ENCODE data around the gene GNG12. TPM values are rescaled to one million over a fixed set of nuclear protein-coding genes. Genes with fewer than 3 reads are reported as not detected.

GNG12 gene
- total RNA-seq, 1 donor from 2014 or later, result 18.5 TPM

DNA sequence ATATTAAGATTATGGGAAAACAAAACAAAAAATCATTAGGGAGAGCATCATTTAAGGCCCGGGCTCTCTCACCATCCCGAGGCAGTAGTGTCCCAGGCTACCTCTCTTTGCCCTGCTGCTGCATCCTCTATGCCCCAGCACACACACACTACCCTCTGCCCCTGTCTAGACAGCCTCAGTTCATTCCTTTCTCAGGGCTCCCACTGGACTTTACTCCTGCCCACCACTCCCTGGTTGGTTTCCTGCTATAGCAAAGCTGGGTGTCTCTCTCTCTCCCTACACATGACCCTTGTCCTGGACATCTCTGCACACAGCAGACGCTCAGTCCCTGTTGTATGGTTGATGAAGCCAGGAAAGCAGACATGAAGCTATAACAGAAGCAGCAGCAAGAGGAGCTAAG lies 30.7 kb downstream of the GNG12 start:
- peaks cover 10% of the 10 kb centered on the region for H3K4me1 Mint-ChIP-seq
- no peak for DNase-seq (ENCODE audit: low read depth, low spot score)
- no peak for TF ChIP-seq CTCF (conservative IDR thresholded peaks at IDR 0.05)
- peaks cover 9% of the 10 kb centered on the region for H3K36me3 Mint-ChIP-seq (ENCODE audit: low read depth)
- no peak overlapping the region for H3K4me3 Mint-ChIP-seq
- no peak overlapping the region for H3K27ac Mint-ChIP-seq (ENCODE audit: unreplicated experiment)
- no peaks in the 10 kb centered on the region for H3K27me3 Mint-ChIP-seq (ENCODE audit: low read depth)
- peaks cover 5% of the 10 kb centered on the region for H3K9me3 Mint-ChIP-seq

DNA sequence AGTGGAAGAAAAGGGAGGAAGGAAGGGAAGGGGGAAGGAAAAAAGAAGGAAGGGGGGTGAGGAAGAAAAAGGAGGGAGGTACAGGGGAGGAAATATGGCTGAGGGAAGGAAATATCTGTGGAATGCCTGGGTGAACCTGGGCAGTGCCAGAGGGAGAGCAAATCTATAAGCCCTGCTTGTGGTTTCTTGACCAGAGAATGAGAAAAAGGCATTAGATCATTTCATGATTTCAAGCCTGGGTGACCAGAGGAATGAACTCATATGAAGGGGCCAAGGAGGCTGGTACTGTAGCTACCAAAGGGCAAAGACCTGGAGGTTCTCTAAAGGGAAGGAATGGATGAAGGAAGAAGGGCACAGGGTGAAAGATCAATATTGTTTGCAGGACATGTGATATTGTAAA lies 31.4 kb downstream of the GNG12 start:
- DNase-seq (ENCODE audit: low read depth, low spot score), result no peak
- TF ChIP-seq CTCF (conservative IDR thresholded peaks at IDR 0.05), result no peak
- H3K4me1 Mint-ChIP-seq, result peaks cover 10% of the 10 kb centered on the region
- H3K9me3 Mint-ChIP-seq, result peaks cover 6% of the 10 kb centered on the region
- peak overlapping the region; percentile 75 for H3K27ac Mint-ChIP-seq (ENCODE audit: unreplicated experiment)
- no peak overlapping the region for H3K4me3 Mint-ChIP-seq
- H3K36me3 Mint-ChIP-seq (ENCODE audit: low read depth), result peaks cover 9% of the 10 kb centered on the region
- H3K27me3 Mint-ChIP-seq (ENCODE audit: low read depth), result no peaks in the 10 kb centered on the region

DNA sequence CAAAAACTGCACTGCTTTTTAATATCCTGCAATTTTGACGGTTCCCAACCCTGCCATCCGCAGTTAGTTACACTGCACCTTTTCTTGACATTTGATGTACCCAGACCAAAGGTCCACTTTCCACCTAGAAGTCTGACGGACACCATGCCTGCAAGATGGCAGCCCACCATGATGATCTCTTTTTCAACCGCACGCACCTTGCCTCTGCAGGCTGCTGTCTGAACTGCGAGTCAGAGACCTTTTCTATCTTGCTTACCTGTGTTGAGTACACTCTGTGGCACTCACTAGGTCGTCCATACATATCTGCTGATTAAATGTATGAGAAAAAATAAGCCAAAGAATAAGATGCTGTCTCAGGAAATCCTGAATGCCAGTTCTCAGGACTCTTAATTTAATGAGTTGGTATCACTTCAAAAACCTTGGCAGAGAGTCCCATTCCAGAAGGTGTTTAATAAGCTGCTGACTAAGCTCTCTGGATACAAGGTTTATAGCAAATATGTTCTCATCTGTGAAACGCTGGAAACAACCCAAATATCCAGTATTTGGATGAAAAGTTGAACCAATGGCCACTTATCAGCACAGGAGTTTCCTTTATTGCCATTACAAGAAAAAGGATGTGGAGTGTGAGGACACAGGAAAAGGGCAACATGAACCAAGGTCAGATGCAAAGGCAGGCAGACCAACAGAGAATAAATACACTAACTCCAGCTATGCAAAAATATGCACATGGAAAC lies 37.9 kb downstream of the GNG12 start:
- Mint-ChIP-seq H3K9me3 (peaks cover 4% of the 10 kb centered on the region), H3K4me3 (no peak overlapping the region), H3K4me1 (peaks cover 33% of the 10 kb centered on the region), H3K27ac (ENCODE audit: unreplicated experiment) (no peak overlapping the region), H3K27me3 (ENCODE audit: low read depth) (no peaks in the 10 kb centered on the region), H3K36me3 (ENCODE audit: low read depth) (peaks cover 8% of the 10 kb centered on the region)
- no peak for TF ChIP-seq CTCF (conservative IDR thresholded peaks at IDR 0.05)
- DNase-seq (ENCODE audit: low read depth, low spot score), result no peak

DNA sequence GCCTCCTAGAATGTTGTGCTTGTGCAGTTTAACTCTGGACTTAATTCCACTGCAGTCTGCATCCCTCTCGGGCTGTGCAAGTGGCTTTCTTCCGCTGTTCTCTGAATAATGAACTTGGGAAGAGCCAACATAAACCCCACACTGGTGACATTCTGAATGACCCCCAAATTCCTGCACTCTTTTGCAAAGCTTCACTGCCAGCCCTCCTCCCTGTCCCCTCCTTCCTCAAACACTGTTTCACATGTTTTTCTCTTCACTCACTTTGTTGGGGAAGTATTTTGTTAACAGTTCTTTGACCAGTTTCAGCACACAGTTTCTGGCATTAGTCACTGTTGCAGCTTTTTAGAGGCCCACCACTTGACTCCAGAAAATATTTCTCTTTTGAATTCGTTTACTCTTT lies 39.7 kb downstream of the GNG12 start:
- H3K27ac Mint-ChIP-seq (ENCODE audit: unreplicated experiment), result peak overlapping the region; percentile 20
- H3K4me1 Mint-ChIP-seq, result peaks cover 33% of the 10 kb centered on the region
- no peaks in the 10 kb centered on the region for H3K27me3 Mint-ChIP-seq (ENCODE audit: low read depth)

DNA sequence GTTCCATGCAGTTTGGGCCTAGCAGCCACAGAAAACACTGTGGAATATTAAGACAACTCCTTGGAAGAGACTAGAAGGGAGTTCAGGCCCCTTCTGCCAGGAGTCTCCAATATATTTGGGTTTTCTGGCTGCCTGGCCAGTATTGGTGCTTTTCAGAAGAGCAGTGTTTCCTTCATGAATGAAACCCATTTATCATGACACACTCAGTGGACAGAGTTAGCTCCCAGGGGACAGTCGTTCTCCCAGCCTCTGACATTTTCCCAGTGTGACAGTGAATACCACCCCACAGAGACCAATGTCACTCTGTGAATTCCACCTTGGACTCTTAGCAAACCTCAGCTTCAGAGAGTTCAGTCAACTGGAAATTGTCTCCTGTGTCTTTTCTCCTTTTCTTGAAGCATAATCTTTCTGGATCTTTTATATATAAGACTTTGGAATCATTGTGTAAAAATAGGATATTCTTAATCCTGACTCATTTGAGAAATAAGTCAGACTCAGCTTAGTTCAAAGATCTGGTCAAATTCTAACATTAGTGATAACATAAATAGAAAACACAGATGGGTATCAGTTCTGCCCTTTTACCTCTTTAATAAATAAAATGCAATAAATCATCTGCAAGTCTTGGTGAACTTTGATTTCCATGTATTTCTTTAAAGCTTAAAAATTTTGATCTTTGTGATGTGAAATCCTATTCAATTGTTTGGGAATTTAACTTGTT lies 40.4 kb downstream of the GNG12 start:
- H3K27me3 Mint-ChIP-seq (ENCODE audit: low read depth), result no peaks in the 10 kb centered on the region
- H3K27ac Mint-ChIP-seq (ENCODE audit: unreplicated experiment), result no peak overlapping the region
- DNase-seq (ENCODE audit: low read depth, low spot score), result no peak
- peaks cover 6% of the 10 kb centered on the region for H3K36me3 Mint-ChIP-seq (ENCODE audit: low read depth)
- peaks cover 4% of the 10 kb centered on the region for H3K9me3 Mint-ChIP-seq
- peaks cover 33% of the 10 kb centered on the region for H3K4me1 Mint-ChIP-seq
- H3K4me3 Mint-ChIP-seq, result peak overlapping the region; percentile 51
- no peak for TF ChIP-seq CTCF (conservative IDR thresholded peaks at IDR 0.05)

More for the DNA sequence above, 39.7 kb downstream of the GNG12 start:
- peaks cover 8% of the 10 kb centered on the region for H3K36me3 Mint-ChIP-seq (ENCODE audit: low read depth)
- no peak for DNase-seq (ENCODE audit: low read depth, low spot score)
- H3K9me3 Mint-ChIP-seq, result peaks cover 4% of the 10 kb centered on the region
- H3K4me3 Mint-ChIP-seq, result no peak overlapping the region
- TF ChIP-seq CTCF (conservative IDR thresholded peaks at IDR 0.05), result no peak

All from neural crest cell (in vitro differentiated cells).